Colonic mucosa (tissue), 4 donors: Measurements from ENCODE around the gene TRMO. TPM values are rescaled to one million over a fixed set of nuclear protein-coding genes. Genes with fewer than 3 reads are reported as not detected.

ENCODE experiments used
- DNase-seq: peaks from one replicate; pipeline ENCODE4 v3.0.0-alpha.2; 2020
- H3K27ac ChIP-seq: fragments of 200-600 bp; one replicate; pipeline ENCODE4 v1.8.0; 2021
- H3K27me3 ChIP-seq: fragments of 200-600 bp; one replicate; pipeline ENCODE4 v1.8.0; 2021
- H3K36me3 ChIP-seq: fragments of 200-600 bp; one replicate; pipeline ENCODE4 v1.8.0; 2021
- H3K4me1 ChIP-seq: fragments of 200-600 bp; one replicate; pipeline ENCODE4 v1.8.0; 2021; ENCODE audit warnings: mild to moderate bottlenecking
- H3K4me3 ChIP-seq: fragments of 200-600 bp; one replicate; pipeline ENCODE4 v1.8.0; 2021
- H3K9ac ChIP-seq, 2 donors: one replicate each; pipeline ENCODE4 v1.7.0; 2013; ENCODE audit warnings: control low read depth in 2 of 2, low read depth in 2 of 2, low read length in 2 of 2
- H3K9me3 ChIP-seq: fragments of 200-600 bp; one replicate; pipeline ENCODE4 v1.8.0; 2021
- CTCF ChIP-seq: fragments of 200-600 bp; IDR thresholded peaks from one replicate; pipeline ENCODE4 v1.8.0; 2022; ENCODE audit warnings: antibody characterized with exemption, mild to moderate bottlenecking
- intact Hi-C: fragments of 100-400 bp; cut with DNase I; formaldehyde crosslinking; loops from one replicate; pipeline ENCODE4 v1.14.1; 2022
- total RNA-seq, 2 donors: library from RNA; stranded (reverse); fragmentation: NEBNext Ultra II Directional in 1 of 2; extraction: Animal tissue kit (Norgen Biotek cat#: 25700) in 1 of 2; gene quantifications; one replicate each; pipeline ENCODE4 v1.2.1, GENCODE V29; 2021
- donor health status: healthy.
- donor health status: DM: no; HTN: no; CAD: no.
- donor health status: DM: no; HTN: no; CAD: no.

The TRMO gene
- total RNA-seq, 2 donors from 2014 or later = 10.2 to 11.9 TPM

GRCh38 chr9:97943308-97943855 lies 21.1 kb upstream of the TRMO start:
- no peaks in the 10 kb centered on the region for H3K9me3 ChIP-seq
- H3K36me3 ChIP-seq = no peaks in the 10 kb centered on the region
- H3K4me3 ChIP-seq = no peak overlapping the region
- intact Hi-C loops = no loop called here
- no peak overlapping the region for H3K9ac ChIP-seq
- no peak overlapping the region for H3K27ac ChIP-seq
- H3K4me1 ChIP-seq = no peaks in the 10 kb centered on the region
- no peaks in the 10 kb centered on the region for H3K27me3 ChIP-seq
- TF ChIP-seq CTCF = no peak
- no peak for DNase-seq

GRCh38 chr9:97941323-97941722 lies 19.0 kb upstream of the TRMO start:
- intact Hi-C loops = no loop called here
- no peak for TF ChIP-seq CTCF
- no peak for DNase-seq

GRCh38 chr9:97940741-97941140 lies 18.4 kb upstream of the TRMO start:
- Histone ChIP-seq H3K4me3 (no peak overlapping the region), H3K4me1 (no peaks in the 10 kb centered on the region), H3K9ac (no peak overlapping the region), H3K27ac (no peak overlapping the region), H3K27me3 (no peaks in the 10 kb centered on the region), H3K36me3 (no peaks in the 10 kb centered on the region), H3K9me3 (no peaks in the 10 kb centered on the region)
- no peak for DNase-seq
- TF ChIP-seq CTCF = no peak
- intact Hi-C loops = no loop called here

More at GRCh38 chr9:97941323-97941722, 19.0 kb upstream of the TRMO start:
- H3K27ac ChIP-seq = no peak overlapping the region
- H3K4me3 ChIP-seq = no peak overlapping the region
- H3K36me3 ChIP-seq = no peaks in the 10 kb centered on the region
- no peaks in the 10 kb centered on the region for H3K9me3 ChIP-seq
- H3K9ac ChIP-seq = no peak overlapping the region
- H3K27me3 ChIP-seq = no peaks in the 10 kb centered on the region
- H3K4me1 ChIP-seq = no peaks in the 10 kb centered on the region

- no peaks in the 10 kb centered on the region for H3K27me3 ChIP-seq
- no peak overlapping the region for H3K27ac ChIP-seq
- no peak for DNase-seq
- H3K36me3 ChIP-seq = no peaks in the 10 kb centered on the region
- intact Hi-C loops = no loop called here
- no peak overlapping the region for H3K4me3 ChIP-seq
- H3K9ac ChIP-seq = no peak overlapping the region
- TF ChIP-seq CTCF = no peak
- H3K9me3 ChIP-seq = no peaks in the 10 kb centered on the region
- no peaks in the 10 kb centered on the region for H3K4me1 ChIP-seq
Measured at GRCh38 chr9:97940233-97940632, 17.9 kb upstream of the TRMO start.

GRCh38 chr9:97938081-97938644 lies 15.9 kb upstream of the TRMO start, which contains the start of gene HEMGN:
Gene HEMGN (minus strand): TSS chr9:97938172. CDS start chr9:97938136, 36 bp downstream.
- Histone ChIP-seq H3K9me3 (no peaks in the 10 kb centered on the region), H3K4me3 (no peak within 1 kb of the TSS), H3K9ac (no peak within 1 kb of the TSS), H3K27me3 (no peaks in the 10 kb centered on the region), H3K36me3 (no peaks in the 10 kb centered on the region), H3K4me1 (no peaks in the 10 kb centered on the region), H3K27ac (no peak within 1 kb of the TSS)
- no peak for DNase-seq
- intact Hi-C loops = no loop called here
- no peak for TF ChIP-seq CTCF
